Measurements from ENCODE around the gene GPN3.
"Not testable (repeated sequence)": the region's sequence is repeated elsewhere in the genome, so short reads cannot be mapped to it uniquely, and the experiment has no call there.

The GPN3 gene

GRCh38 chr12:110468214-110469048 is at the start of gene GPN3, which contains the start of gene FAM216A:
TSS of gene GPN3 (minus strand) at chr12:110468257. CDS start at chr12:110468203, 54 bp downstream.
TSS of gene FAM216A (plus strand) at chr12:110468845. CDS start at chr12:110468876, 31 bp downstream.
- peak; percentile 98 for DNase-seq (ENCODE audit: low read depth)

- DNase-seq (ENCODE audit: low read depth) = no peak
These were observed 48.9 kb upstream of the GPN3 start for GRCh38 chr12:110516995-110517394.

GRCh38 chr12:110514363-110514762 is 46.3 kb upstream of the GPN3 start:
- DNase-seq (ENCODE audit: low read depth) = no peak

GRCh38 chr12:110513842-110514241 is 45.8 kb upstream of the GPN3 start:
- DNase-seq (ENCODE audit: low read depth) = no peak

- no peak for DNase-seq (ENCODE audit: low read depth)
These were observed 40.1 kb upstream of the GPN3 start for GRCh38 chr12:110508071-110508586.

- DNase-seq (ENCODE audit: low read depth) = no peak
These were observed 37.3 kb upstream of the GPN3 start for GRCh38 chr12:110505332-110505731.

- DNase-seq (ENCODE audit: low read depth) = no peak
These were observed 35.4 kb upstream of the GPN3 start for GRCh38 chr12:110503432-110503831.

- DNase-seq (ENCODE audit: low read depth) = peak; percentile 99
These were observed 34.0 kb upstream of the GPN3 start, which contains the start of the genes RAD9B and VPS29 for GRCh38 chr12:110501752-110502738. TSS of gene RAD9B (plus strand) at chr12:110502331. CDS start at chr12:110502338, 7 bp downstream. TSS of gene VPS29 (minus strand) at chr12:110502111. CDS start at chr12:110502051, 60 bp downstream.

- peak; percentile 70 for DNase-seq (ENCODE audit: low read depth)
These were observed 33.3 kb upstream of the GPN3 start for GRCh38 chr12:110501399-110501751.

GRCh38 chr12:110498984-110499706 is 31.1 kb upstream of the GPN3 start:
- DNase-seq (ENCODE audit: low read depth) = peak; percentile 57

GRCh38 chr12:110475426-110475825 is 7.4 kb upstream of the GPN3 start:
- peak; percentile 62 for DNase-seq (ENCODE audit: low read depth)

GRCh38 chr12:110467847-110468213 is 227 bp downstream of the GPN3 start:
- no peak for DNase-seq (ENCODE audit: low read depth)

GRCh38 chr12:110466791-110467190 is 1.3 kb downstream of the GPN3 start:
- no peak for DNase-seq (ENCODE audit: low read depth)

- DNase-seq (ENCODE audit: low read depth) = not testable (repeated sequence)
These were observed 2.3 kb downstream of the GPN3 start for GRCh38 chr12:110465765-110466164.

- DNase-seq (ENCODE audit: low read depth) = no peak
These were observed 3.0 kb downstream of the GPN3 start for GRCh38 chr12:110465024-110465423.

GRCh38 chr12:110461189-110461588 is 6.9 kb downstream of the GPN3 start:
- not testable (repeated sequence) for DNase-seq (ENCODE audit: low read depth)

GRCh38 chr12:110458756-110459155 is 9.3 kb downstream of the GPN3 start:
- no peak for DNase-seq (ENCODE audit: low read depth)

- no peak for DNase-seq (ENCODE audit: low read depth)
These were observed 14.3 kb downstream of the GPN3 start for GRCh38 chr12:110453569-110454296.

GRCh38 chr12:110451263-110451662 is 16.8 kb downstream of the GPN3 start:
- no peak for DNase-seq (ENCODE audit: low read depth)

- peak; percentile 95 for DNase-seq (ENCODE audit: low read depth)
These were observed 18.1 kb downstream of the GPN3 start, which contains the start of gene ARPC3 for GRCh38 chr12:110449799-110450497. TSS of gene ARPC3 (minus strand) at chr12:110450337. CDS start at chr12:110450260, 77 bp downstream.
